D721Med (cell line): ENCODE measurements around the gene OR1D5.

Experiments
- DNase-seq: peaks from one replicate; pipeline ENCODE4 v3.0.0; 2011; ENCODE audit warnings: low spot score; ENCODE audit not compliant: insufficient read length
- FAIRE-seq: peaks from 2 replicates; lab custom pipeline; 2011; peaks lifted over from hg19 to GRCh38; lab: Jason Lieb, UNC
- TF ChIP-seq, protein P1 (sequence below): IDR thresholded peaks from 2 replicates; pipeline ENCODE4 v1.5.1; 2012; ENCODE audit warnings: mild to moderate bottlenecking, control low read depth; ENCODE audit not compliant: insufficient read depth; ENCODE audit errors: missing control alignments

OR1D5 gene

DNA sequence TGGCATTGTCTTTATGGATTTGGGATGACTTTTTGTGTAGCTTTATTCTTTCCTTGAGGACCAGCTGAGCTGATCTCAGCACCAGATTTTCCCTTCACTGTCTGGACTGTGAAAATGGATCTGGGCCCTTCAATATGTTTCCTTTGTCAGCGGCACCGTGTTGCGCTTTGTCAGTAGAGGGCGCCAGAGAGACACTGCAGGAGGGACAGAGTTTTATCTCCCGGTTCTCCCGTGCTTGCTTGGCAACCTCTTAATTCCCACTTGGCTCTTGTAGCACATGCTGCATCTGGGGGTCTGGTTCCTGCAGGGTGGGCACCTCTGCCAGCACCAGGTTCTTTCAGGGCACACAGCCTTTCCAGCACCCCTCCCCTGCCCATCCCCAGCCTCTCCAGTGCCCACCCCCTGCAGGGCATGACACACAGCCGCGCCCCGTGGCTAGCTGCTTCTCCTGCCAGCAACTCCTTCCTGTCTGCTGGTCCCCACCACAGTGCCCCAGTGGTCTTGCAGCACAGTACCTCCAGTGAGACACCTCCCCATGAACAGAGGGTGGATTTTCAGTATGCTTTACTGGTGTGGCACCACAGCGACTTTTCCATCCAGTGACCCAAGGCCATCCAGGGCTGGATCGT, 19.6 kb downstream of the OR1D5 start:
- no peak for DNase-seq
- FAIRE-seq: no peak
- TF ChIP-seq, protein P1, sequence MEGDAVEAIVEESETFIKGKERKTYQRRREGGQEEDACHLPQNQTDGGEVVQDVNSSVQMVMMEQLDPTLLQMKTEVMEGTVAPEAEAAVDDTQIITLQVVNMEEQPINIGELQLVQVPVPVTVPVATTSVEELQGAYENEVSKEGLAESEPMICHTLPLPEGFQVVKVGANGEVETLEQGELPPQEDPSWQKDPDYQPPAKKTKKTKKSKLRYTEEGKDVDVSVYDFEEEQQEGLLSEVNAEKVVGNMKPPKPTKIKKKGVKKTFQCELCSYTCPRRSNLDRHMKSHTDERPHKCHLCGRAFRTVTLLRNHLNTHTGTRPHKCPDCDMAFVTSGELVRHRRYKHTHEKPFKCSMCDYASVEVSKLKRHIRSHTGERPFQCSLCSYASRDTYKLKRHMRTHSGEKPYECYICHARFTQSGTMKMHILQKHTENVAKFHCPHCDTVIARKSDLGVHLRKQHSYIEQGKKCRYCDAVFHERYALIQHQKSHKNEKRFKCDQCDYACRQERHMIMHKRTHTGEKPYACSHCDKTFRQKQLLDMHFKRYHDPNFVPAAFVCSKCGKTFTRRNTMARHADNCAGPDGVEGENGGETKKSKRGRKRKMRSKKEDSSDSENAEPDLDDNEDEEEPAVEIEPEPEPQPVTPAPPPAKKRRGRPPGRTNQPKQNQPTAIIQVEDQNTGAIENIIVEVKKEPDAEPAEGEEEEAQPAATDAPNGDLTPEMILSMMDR: peak; percentile 3

DNA sequence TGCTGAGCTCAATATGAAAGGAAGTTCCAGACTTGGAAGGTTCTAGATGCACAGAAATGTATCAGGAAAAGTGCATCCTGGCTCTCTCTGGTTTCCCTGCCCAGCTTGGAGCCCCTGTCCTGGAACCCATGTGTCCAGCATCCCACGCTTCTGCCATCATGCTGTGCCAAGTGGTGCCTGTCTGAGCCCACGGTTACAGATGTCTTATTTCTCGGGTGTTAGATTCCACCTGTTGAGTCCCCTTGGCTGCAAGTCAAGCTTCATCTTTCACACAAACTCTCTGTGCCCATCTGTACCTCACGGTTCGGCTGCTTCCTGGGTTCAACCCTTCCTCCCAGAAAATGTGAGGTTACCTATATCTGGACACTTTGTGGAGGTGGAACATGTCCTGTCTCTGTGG, 22.5 kb downstream of the OR1D5 start:
- TF ChIP-seq, protein P1: no peak
- FAIRE-seq (no peak), DNase-seq (no peak)

DNA sequence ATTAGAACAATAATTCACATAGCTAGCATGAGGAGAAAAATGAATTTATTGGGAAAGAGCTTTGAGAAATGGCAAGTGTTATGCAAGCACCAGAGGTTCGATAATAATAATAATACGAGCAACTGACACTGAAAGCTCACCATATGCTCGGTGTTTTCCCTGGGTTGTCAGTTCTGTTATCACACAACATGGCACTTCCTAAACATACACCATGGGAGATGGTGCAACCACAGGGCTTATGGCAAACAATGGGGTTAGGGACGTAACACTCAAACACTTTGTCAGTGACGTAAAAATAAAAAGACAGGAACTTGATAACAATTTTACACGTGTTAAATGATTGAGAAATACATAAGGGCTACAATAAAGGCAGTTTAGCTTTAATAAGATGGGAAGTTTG, 23.7 kb downstream of the OR1D5 start:
- no peak for FAIRE-seq
- TF ChIP-seq, protein P1: no peak
- no peak for DNase-seq

DNA sequence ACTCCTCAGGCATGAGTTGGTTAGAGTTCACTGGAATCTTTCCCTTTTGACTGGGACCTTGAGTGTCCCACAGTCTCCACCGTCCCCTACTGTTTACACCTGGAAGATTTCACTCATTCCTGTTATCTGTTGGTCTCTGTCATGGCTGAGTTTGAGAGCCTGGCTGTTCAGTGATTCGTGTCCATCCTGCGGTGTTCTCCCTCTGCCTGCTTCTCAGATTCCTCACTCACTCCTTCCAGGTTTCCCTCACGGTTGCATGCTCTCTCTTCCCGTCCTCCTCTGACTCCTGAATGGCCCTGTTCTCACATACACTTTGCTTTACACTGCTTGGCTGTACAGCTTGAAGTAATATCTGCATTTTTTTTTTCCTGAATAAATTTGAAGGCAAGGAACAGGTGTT, 24.5 kb downstream of the OR1D5 start:
- TF ChIP-seq, protein P1: no peak
- DNase-seq (no peak), FAIRE-seq (no peak)

DNA sequence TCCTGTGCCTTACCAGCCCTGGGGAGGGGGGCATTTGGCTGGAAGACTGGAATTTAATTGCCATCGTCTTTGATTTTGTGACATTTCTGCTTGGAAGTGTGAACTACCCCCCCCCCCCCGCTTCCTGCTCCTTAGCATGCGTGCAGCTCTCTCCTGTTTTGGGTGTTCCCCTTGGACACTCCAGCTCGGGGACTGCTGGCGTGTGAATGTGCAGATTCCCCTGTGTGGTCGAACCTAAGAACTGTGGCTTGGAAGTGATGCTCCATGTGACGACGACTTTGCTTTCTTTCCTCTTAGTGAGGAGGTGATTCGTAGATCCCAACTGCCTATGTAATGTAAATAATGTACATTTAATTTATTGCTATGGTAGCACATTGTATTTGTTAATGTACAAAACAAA, 26.1 kb downstream of the OR1D5 start:
- TF ChIP-seq, protein P1: no peak
- no peak for FAIRE-seq
- no peak for DNase-seq

DNA sequence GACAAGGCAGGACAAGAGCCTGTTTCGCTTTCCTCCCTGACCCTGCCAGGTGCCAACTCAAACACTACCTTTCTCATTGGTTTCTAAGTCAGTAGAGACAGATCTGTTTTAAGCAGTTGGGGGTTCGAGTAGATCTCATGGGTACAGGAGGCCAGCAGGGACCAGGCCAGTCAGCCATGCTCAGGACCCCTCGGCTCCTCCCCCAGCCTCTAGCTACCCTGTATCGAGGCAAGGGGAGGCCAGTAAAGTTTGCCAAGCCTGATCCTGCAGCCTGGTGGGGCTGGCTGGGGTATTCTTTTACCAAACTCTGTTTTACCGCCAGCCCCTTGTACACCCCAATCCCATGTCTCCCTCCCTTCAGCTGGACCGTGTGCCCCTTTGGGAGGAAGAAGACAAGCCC, 26.6 kb downstream of the OR1D5 start:
- FAIRE-seq (no peak), DNase-seq (no peak)
- TF ChIP-seq, protein P1: no peak

DNA sequence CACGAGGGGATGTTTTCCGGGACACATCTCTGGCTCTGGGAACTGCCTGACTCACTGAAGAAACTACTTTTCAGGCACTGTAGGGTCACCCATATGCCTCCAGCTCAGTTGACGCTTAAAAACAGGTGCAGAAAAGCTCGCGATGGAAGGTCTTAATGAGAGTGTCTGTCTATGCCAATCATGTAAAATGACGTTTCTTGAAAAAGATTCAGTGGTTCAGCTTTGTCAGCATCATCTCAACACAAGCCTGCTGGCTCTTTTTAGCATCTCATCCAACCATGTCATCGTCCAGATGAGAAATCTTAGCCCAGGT, 27.5 kb downstream of the OR1D5 start:
- TF ChIP-seq, protein P1: no peak
- no peak for FAIRE-seq

More for the DNA sequence above, 27.5 kb downstream of the OR1D5 start:
- DNase-seq: no peak
